HG02840 (cell line): ENCODE data around the gene OR2M7.
"Not testable (repeated sequence)": the region's sequence is repeated elsewhere in the genome, so short reads cannot be mapped to it uniquely, and the experiment has no call there.

ENCODE experiments used
- ATAC-seq: cut with Tn5 transposase; IDR thresholded peaks from one replicate; pipeline ENCODE4 v1.9.1; 2021; ENCODE audit warnings: mild to moderate bottlenecking, moderate library complexity, moderate number of reproducible peaks; ENCODE audit not compliant: unreplicated experiment, low FRiP score

Gene OR2M7, protein sequence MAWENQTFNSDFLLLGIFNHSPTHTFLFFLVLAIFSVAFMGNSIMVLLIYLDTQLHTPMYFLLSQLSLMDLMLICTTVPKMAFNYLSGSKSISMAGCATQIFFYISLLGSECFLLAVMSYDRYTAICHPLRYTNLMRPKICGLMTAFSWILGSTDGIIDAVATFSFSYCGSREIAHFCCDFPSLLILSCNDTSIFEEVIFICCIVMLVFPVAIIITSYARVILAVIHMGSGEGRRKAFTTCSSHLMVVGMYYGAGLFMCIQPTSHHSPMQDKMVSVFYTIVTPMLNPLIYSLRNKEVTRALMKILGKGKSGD

DNA sequence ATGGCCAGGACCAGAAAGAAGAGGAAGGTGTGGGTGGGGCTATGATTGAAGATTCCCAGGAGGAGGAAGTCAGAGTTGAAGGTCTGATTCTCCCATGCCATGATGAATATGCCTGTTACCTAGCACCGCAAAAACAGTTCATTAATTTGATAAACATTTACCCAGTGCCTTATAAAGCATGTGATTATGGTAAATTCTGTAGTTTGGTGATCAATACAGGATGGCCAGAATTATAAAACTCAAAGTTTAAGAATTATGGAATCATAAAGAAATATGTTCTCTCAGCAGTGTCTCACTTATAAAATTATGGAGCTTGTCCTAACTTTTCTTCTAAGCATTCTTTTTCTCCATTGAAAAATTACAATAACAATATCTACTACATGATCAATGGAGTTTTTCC, at the start of gene OR2M7:
Gene OR2M7, minus strand, starts transcription at position 101 of the 400 bp plus-strand sequence. Its CDS starts 0 bp downstream, at position 101.
- ATAC-seq, result no peak

GRCh38 chr1:248373761-248374160, 49.4 kb upstream of the OR2M7 start:
- ATAC-seq, result no peak

DNA sequence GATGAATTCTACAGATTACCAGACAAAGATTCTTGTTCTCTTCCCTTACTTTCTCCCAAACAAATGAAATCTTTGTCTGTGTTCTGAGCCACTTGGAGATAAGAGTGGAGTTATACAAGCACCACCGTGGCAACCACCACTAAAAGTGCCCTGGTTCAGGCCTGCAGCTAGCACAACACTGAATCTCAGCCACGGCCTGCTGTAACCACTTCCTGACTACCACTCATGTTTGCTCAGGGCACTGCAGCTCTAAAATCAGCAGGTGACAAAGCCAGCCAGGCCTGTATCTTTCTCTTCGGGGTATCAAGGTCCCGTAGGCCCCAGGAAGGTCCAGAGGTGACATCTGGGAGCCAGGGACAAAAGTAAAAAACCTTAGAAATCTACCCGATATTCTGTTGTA, 48.0 kb upstream of the OR2M7 start:
- ATAC-seq, result no peak

- no peak for ATAC-seq
Measured at GRCh38 chr1:248366609-248367008, 42.2 kb upstream of the OR2M7 start.

- ATAC-seq, result no peak
Measured at GRCh38 chr1:248361121-248361715, 36.9 kb upstream of the OR2M7 start, which contains the start of gene OR2T4. TSS of gene OR2T4 (plus strand) at chr1:248361665. CDS start at chr1:248361665, 0 bp downstream.

DNA sequence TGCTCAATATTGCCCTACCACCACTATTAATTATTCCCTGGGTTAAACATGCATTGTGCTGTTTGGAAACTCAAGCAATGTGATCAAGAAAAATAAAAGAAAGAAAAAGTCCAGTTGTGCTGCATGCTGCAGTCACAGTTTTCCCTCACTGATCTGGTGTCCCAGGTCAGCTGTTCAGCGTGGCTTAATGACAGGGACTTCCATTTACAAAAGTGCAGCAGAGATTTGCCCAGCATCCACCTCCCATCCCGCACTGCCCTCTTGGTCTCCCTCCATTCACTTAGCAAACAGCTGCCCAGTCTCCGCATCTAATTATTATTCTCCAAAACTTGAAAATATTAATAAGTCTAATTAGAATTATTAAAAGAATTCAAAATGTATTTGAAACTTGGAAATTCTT, 35.0 kb upstream of the OR2M7 start:
- ATAC-seq, result no peak

DNA sequence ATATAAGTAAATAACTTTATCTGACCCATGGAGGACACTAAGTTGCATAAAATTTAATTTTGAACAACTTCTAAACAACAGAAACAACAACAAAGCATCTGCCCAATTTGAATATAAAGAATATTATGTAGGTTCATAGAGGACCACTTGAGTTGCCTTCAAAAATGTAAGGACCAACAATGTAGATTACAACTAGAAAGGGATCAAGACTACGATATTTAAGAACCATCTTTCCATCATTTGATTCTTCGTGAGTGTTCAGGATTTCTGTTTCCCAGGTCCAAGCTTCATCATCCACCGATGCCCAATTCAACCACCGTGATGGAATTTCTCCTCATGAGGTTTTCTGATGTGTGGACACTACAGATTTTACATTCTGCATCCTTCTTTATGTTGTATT, 24.1 kb upstream of the OR2M7 start, which contains the start of gene OR14C36:
Gene OR14C36, plus strand, starts transcription at position 301 of the 400 bp plus-strand sequence. Its CDS starts 0 bp downstream, at position 301.
- ATAC-seq, result no peak

DNA sequence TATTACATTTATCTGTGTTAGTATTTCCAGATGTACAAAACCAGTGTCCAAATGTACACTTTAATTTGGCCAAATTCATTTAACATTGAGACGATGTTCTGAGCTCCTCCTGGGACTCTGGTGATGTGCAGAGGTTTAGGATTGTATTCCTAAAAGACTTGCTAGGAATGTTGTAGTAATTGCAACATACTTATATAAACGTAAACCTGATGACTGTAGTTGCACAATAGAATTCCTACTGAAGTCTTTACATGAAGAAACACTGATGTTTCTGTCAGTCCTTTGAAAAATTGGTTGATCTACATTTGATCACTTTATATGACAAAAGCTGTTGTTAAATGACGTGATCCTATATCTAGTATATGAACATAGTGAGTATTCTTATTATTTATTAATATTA, 19.1 kb upstream of the OR2M7 start:
- no peak for ATAC-seq

DNA sequence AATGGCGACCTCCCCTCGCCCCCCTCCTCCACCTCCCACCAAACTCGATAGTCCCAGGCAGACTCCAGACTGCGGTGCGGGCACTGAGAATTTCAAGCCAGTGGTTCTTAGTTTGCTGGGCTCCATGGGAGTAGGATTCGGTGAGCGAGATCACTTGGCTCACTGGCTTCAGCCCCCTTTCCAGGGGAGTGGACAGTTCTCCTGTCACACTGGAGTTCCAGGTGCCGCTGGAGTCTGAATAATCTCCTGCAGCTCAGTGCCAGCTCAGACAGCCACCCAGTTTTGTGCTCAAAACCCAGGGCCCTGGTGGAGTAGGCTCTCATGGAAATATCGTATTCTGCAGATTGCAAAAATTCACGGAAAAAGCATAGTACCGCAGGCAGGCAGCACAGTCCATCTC, 7.6 kb downstream of the OR2M7 start:
- no peak for ATAC-seq

GRCh38 chr1:248306740-248307139, 17.6 kb downstream of the OR2M7 start:
- ATAC-seq, result not testable (repeated sequence)

DNA sequence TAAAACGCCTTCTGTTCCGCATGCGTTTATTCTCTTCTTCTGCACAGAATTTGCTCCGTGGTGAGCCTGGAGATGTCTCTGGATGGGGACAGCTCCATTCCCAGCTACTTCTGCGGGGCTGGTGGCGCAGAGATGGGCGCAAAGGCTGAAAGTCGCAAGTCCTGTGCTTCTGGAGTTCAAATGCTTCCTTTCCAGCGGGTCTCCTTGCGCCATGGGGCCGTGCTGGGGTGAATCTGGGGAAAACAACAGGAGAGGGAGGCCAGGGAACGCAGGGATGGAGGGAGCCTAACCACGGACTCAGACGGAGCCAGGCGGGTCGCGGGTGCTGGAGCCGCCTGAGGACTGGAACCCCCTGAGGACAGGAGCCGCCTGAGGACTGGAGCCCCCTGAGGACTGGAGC, 18.3 kb downstream of the OR2M7 start:
- no peak for ATAC-seq

- ATAC-seq, result not testable (repeated sequence)
Measured at GRCh38 chr1:248305672-248306071, 18.7 kb downstream of the OR2M7 start.

GRCh38 chr1:248303324-248303723, 21.0 kb downstream of the OR2M7 start, which contains the start of gene OR2T12:
TSS of gene OR2T12 (minus strand) at chr1:248303424. CDS start at chr1:248295578, 7,846 bp downstream.
- no peak for ATAC-seq

DNA sequence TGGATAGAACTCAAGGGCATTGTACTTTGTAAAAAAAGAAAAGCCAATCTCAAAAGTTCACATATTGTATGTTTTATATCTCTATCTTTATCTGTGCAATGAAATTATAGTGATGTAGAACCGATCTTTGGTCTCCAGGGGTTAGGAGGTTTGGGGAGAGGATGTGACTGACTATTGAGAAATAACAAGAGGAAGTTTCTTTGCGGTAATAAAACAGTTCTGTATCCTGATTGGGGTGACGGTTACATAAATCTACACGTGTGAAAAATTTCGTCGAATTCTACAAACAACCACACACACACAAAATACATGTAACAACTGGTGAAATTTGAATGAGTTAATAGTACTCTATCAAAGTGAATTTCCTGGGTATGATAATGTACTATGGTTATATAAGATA, 36.0 kb downstream of the OR2M7 start:
- no peak for ATAC-seq

GRCh38 chr1:248277876-248278275, 46.5 kb downstream of the OR2M7 start, which contains the start of gene OR2T33:
TSS of gene OR2T33 (minus strand) at chr1:248277976. CDS start at chr1:248273814, 4,162 bp downstream.
- no peak for ATAC-seq
